Suprapubic skin (tissue), 4 donors: ENCODE results near the gene LCA5.

Experiments used
- EP300 ChIP-seq: sonication (generic); formaldehyde crosslinking; IDR thresholded peaks from one replicate; pipeline ENCODE4 v1.6.1; 2017; ENCODE audit warnings: antibody characterized with exemption
- POLR2A ChIP-seq, 2 donors: fragments of 450-650 bp; IDR thresholded peaks; one replicate each; pipeline ENCODE4 v1.6.1; 2017; ENCODE audit warnings: antibody characterized with exemption in 2 of 2, mild to moderate bottlenecking in 2 of 2, moderate library complexity in 2 of 2
- POLR2AphosphoS5 ChIP-seq, 3 donors: sonication (generic); formaldehyde crosslinking; IDR thresholded peaks; one replicate each; pipeline ENCODE4 v1.6.1; 2017; ENCODE audit warnings: antibody characterized with exemption in 3 of 3
- TF ChIP-seq, protein P1 (sequence below), 2 donors: fragments of 200-600 bp in 1 of 2; fragments of 450-650 bp in 1 of 2; sonication (generic) in 1 of 2; IDR thresholded peaks; one replicate each; pipeline ENCODE4 v1.5.1; 2016 to 2019; ENCODE audit warnings: antibody characterized with exemption in 2 of 2, mild to moderate bottlenecking in 1 of 2, moderate library complexity in 1 of 2

DNA sequence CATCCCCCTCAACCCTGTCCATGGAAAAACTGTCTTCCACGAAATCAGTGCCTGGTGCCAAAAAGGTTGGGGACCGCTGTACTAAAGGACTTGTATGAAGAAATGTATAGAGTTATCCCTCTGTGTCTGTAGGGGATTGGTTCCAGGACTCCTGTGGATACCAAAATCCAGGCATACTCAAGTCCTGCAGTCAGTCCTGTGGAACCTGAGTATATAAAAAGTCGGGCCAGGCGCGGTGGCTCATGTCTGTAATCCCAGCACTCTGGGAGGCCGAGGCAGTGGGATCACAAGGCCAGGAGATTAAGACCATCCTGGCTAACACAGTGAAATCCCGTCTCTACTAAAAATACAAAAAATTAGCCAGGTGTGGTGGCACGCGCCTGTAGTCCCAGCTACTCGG is 42.0 kb downstream of the LCA5 start:
- TF ChIP-seq, protein P1, sequence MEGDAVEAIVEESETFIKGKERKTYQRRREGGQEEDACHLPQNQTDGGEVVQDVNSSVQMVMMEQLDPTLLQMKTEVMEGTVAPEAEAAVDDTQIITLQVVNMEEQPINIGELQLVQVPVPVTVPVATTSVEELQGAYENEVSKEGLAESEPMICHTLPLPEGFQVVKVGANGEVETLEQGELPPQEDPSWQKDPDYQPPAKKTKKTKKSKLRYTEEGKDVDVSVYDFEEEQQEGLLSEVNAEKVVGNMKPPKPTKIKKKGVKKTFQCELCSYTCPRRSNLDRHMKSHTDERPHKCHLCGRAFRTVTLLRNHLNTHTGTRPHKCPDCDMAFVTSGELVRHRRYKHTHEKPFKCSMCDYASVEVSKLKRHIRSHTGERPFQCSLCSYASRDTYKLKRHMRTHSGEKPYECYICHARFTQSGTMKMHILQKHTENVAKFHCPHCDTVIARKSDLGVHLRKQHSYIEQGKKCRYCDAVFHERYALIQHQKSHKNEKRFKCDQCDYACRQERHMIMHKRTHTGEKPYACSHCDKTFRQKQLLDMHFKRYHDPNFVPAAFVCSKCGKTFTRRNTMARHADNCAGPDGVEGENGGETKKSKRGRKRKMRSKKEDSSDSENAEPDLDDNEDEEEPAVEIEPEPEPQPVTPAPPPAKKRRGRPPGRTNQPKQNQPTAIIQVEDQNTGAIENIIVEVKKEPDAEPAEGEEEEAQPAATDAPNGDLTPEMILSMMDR (IDR thresholded peaks at IDR 0.05) = no peak
- TF ChIP-seq POLR2A (IDR thresholded peaks at IDR 0.05) (no peak), EP300 (no peak), POLR2AphosphoS5 (IDR thresholded peaks at IDR 0.05) (no peak)
